SH-SY5Y (cell line): Measurements from ENCODE around the gene SMTNL2.

Experiments
- GATA2 ChIP-seq: IDR thresholded peaks from 2 replicates; pipeline ENCODE4 v1.6.1; 2011; ENCODE audit warnings: mild to moderate bottlenecking, low read depth, low read length
- GATA3 ChIP-seq: IDR thresholded peaks from 2 replicates; pipeline ENCODE4 v1.6.1; 2011; ENCODE audit warnings: low read depth, mild to moderate bottlenecking, low read length, moderate library complexity

DNA sequence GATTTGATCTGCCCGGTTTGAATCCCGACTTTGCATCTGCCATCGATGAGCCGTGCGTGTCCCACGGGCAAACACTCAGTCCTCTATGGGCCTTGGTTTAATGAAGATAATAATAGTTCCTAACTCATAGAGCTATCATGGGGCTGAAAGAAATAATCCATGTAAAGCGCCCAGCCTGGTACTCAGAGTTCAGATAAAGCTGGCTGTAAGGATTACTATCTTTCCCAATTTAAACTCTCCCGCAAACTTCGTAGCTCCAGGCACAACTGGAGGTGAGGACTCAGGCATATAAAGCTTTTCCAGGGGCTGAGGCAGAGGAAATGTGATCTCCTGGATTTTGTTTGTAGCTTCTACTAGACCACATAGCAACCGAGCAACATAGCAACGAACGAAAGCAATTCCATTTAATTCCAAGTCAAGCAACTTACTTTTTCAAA lies 40.9 kb downstream of the SMTNL2 start:
- TF ChIP-seq GATA3 (no peak), GATA2 (no peak)
